Ovary (tissue), 3 donors: ENCODE measurements around the gene PCDH15.

Source experiments
- CTCF ChIP-seq, 3 donors: fragments of 450-650 bp in 2 of 3; fragments of 200-600 bp in 1 of 3; IDR thresholded peaks; one replicate each; pipeline versions ENCODE4 v1.5.1 to v1.8.0; 2016 to 2022; ENCODE audit warnings: antibody characterized with exemption in 3 of 3, mild to moderate bottlenecking in 1 of 3
- EP300 ChIP-seq: sonication (generic); formaldehyde crosslinking; IDR thresholded peaks from one replicate; pipeline ENCODE4 v1.6.1; 2017; ENCODE audit warnings: antibody characterized with exemption
- POLR2A ChIP-seq: fragments of 450-650 bp; IDR thresholded peaks from one replicate; pipeline ENCODE4 v1.6.1; 2017; ENCODE audit warnings: antibody characterized with exemption, mild to moderate bottlenecking, moderate library complexity
- donor health status: DM: no; HTN: no; CAD: no.

- no peak for TF ChIP-seq CTCF (IDR thresholded peaks at IDR 0.05)
- TF ChIP-seq POLR2A = no peak
- TF ChIP-seq EP300 = no peak
Observed at GRCh38 chr10:53886325-53887300, 914.4 kb downstream of the PCDH15 start.
